ENCODE measurements around the gene PTPRU. TPM values are rescaled to one million over a fixed set of nuclear protein-coding genes. Genes with fewer than 3 reads are reported as not detected.

The PTPRU gene
- total and polyA plus RNA-seq, 2 experiments from 2014 or later = 8.0 to 105 TPM

- Mint-ChIP-seq H3K4me3 (no peak overlapping the region), H3K27ac (no peak overlapping the region), H3K36me3 (ENCODE audit: low read depth) (peaks cover 25% of the 10 kb centered on the region), H3K4me1 (peaks cover 10% of the 10 kb centered on the region), H3K27me3 (ENCODE audit: insufficient read depth, low read depth, poor library complexity) (no peaks in the 10 kb centered on the region), H3K9me3 (no peaks in the 10 kb centered on the region; the same call in 2 of the 3 replicates)
- Histone ChIP-seq H3K36me3 (ENCODE audit: insufficient read depth) (peaks cover 3% of the 10 kb centered on the region; the same call in 1 of the 2 replicates), H3K27ac (ENCODE audit: low read depth) (no peak overlapping the region), H3K27me3 (ENCODE audit: insufficient read depth) (no peaks in the 10 kb centered on the region), H3K4me1 (ENCODE audit: insufficient read depth) (no peaks in the 10 kb centered on the region), H3K79me2 (replicated peaks; ENCODE audit: insufficient read depth) (no peaks in the 10 kb centered on the region), H3K4me2 (no peak overlapping the region), H3K4me3 (no peak overlapping the region), H3K9me2 (ENCODE audit: insufficient read depth) (no peaks in the 10 kb centered on the region), H3F3A (replicated peaks; ENCODE audit: low read depth) (no peaks in the 10 kb centered on the region), H2AFZ (no peak overlapping the region), H4K20me1 (replicated peaks; ENCODE audit: insufficient read depth) (no peaks in the 10 kb centered on the region)
- peak; percentile 61 for ATAC-seq
- TF ChIP-seq ZNF114 (CRISPR knock-in tag; IDR thresholded peaks at IDR 0.05) = no peak
- TF ChIP-seq ZNF462 (CRISPR knock-in tag; IDR thresholded peaks at IDR 0.05) = no peak
- TF ChIP-seq JUNB (IDR thresholded peaks at IDR 0.05; ENCODE audit: unreplicated experiment) = no peak
- TF ChIP-seq CREB1 (CRISPR knock-in tag; IDR thresholded peaks at IDR 0.05; ENCODE audit: low read depth) = no peak
- peak in 1 of 2 experiments; percentile 20; a peak in 1 of 4 replicates for TF ChIP-seq CTCF (conservative IDR thresholded peaks at IDR 0.05; ENCODE audit: low read depth in 2 of 2)
- no peak for DNase-seq (ENCODE audit: low spot score)
Measured at GRCh38 chr1:29297450-29297849, 61.1 kb downstream of the PTPRU start.

Data from GM23338 (cell line).